HEK293T (cell line): ENCODE measurements around the gene THAP4.

Experiments
- CTCF ChIA-PET: fragments of 350-600 bp; formaldehyde crosslinking; extraction: SDS; loops from one replicate; lab custom pipeline; 2021; ENCODE audit warnings: antibody characterized with exemption, inconsistent platforms; lab: Yijun Ruan, JAX
- POLR2A ChIA-PET: fragments of 350-600 bp; formaldehyde crosslinking; extraction: SDS; loops from one replicate; lab custom pipeline; 2020; ENCODE audit warnings: antibody characterized with exemption, inconsistent platforms; lab: Yijun Ruan, JAX
- DNase-seq: peaks from one replicate; pipeline ENCODE4 v3.0.0; 2012; ENCODE audit warnings: mixed read lengths; ENCODE audit errors: extremely low spot score
- ARNT ChIP-seq: fragments of 450-650 bp; IDR thresholded peaks from 2 replicates; pipeline ENCODE4 v1.6.1; 2017; ENCODE audit warnings: mild to moderate bottlenecking
- BHLHE40 ChIP-seq: fragments of 450-650 bp; IDR thresholded peaks from 2 replicates; pipeline ENCODE4 v1.6.1; 2016; ENCODE audit warnings: mild to moderate bottlenecking, moderate library complexity, borderline replicate concordance
- CTBP1 ChIP-seq: fragments of 450-650 bp; IDR thresholded peaks from 2 replicates; pipeline ENCODE4 v1.6.1; 2016; ENCODE audit warnings: borderline replicate concordance
- ELF4 ChIP-seq: fragments of 450-650 bp; IDR thresholded peaks from 2 replicates; pipeline ENCODE4 v1.6.1; 2017; ENCODE audit warnings: antibody characterized with exemption
- FOXA1 ChIP-seq: fragments of 450-650 bp; IDR thresholded peaks from 2 replicates; pipeline ENCODE4 v1.6.1; 2016; ENCODE audit warnings: mild to moderate bottlenecking
- FOXK2 ChIP-seq: fragments of 450-650 bp; IDR thresholded peaks from 2 replicates; pipeline ENCODE4 v1.6.1; 2016; ENCODE audit warnings: mild to moderate bottlenecking
- FOXM1 ChIP-seq: fragments of 450-650 bp; IDR thresholded peaks from 2 replicates; pipeline ENCODE4 v1.6.1; 2017; ENCODE audit warnings: mild to moderate bottlenecking, borderline replicate concordance
- HDGF ChIP-seq: fragments of 450-650 bp; IDR thresholded peaks from 2 replicates; pipeline ENCODE4 v1.6.1; 2017; ENCODE audit warnings: antibody characterized with exemption, borderline replicate concordance
- L3MBTL2 ChIP-seq: fragments of 450-650 bp; conservative IDR thresholded peaks from 2 replicates; pipeline ENCODE4 v1.6.1; 2016; ENCODE audit warnings: mild to moderate bottlenecking
- LEF1 ChIP-seq: fragments of 450-650 bp; IDR thresholded peaks from 2 replicates; pipeline ENCODE4 v1.6.1; 2017; ENCODE audit warnings: mild to moderate bottlenecking, borderline replicate concordance
- NFRKB ChIP-seq: fragments of 450-650 bp; IDR thresholded peaks from 2 replicates; pipeline ENCODE4 v1.6.1; 2016; ENCODE audit warnings: mild to moderate bottlenecking, moderate library complexity
- SP1 ChIP-seq: fragments of 450-650 bp; IDR thresholded peaks from 2 replicates; pipeline ENCODE4 v1.6.1; 2017
- SUZ12 ChIP-seq: fragments of 450-650 bp; IDR thresholded peaks from 2 replicates; pipeline ENCODE4 v1.6.1; 2016; ENCODE audit warnings: mild to moderate bottlenecking
- TARDBP ChIP-seq: fragments of 450-650 bp; IDR thresholded peaks from 2 replicates; pipeline ENCODE4 v1.6.1; 2016
- ZNF384 ChIP-seq: fragments of 450-650 bp; IDR thresholded peaks from 2 replicates; pipeline ENCODE4 v1.6.1; 2016
- TF ChIP-seq, protein P1 (sequence below): fragments of 450-650 bp; IDR thresholded peaks from 2 replicates; pipeline ENCODE4 v1.6.1; 2016

THAP4 gene

DNA sequence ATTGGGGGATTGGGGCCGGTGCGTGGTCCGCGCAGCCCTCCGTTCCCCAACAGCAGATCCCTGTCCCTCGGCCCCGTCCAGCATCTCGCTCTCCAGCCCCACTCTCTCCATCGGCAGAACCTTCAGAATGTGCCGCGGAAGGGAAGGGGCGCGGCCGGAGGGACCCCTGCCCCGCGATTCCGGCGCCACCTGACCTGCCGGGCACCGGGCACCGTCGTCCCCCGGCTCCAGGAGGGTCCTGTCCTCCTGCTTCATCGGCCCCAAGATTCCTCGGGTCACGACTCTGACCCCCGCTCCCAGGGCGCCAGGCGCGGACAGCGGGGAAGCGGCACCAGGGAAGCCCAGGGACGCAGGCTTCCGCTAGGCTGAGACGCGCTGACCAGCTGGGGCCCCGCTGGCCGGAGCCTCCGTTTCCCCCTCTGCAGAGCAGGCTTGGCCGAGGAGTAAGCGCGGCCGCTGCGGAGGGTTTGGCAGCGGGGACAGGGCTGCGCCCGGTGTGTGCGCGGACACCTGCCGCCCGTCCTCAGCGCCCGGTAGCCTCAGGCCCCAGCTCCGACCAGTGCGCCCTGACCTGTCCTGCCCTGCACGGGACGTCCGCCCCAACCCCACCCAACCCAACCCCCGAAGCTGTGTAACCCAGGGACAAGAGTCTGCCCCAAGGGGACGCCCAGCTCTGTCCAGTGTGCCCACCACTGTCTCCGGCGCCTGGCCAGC lies 95.2 kb downstream of the THAP4 start:
- DNase-seq = no peak
- CTCF ChIA-PET = no interaction called here
- TF ChIP-seq L3MBTL2 (no peak), FOXK2 (no peak), ELF4 (no peak), HDGF (no peak)
- POLR2A ChIA-PET = no interaction called here

- CTCF ChIA-PET = no interaction called here
- no peak; the same call in 1 of the 2 replicates for TF ChIP-seq SP1
- TF ChIP-seq L3MBTL2 = peak; percentile 91
- POLR2A ChIA-PET = no interaction called here
- DNase-seq = peak; percentile 98
These were observed 96.0 kb downstream of the THAP4 start for GRCh38 chr2:241540771-241541561.

DNA sequence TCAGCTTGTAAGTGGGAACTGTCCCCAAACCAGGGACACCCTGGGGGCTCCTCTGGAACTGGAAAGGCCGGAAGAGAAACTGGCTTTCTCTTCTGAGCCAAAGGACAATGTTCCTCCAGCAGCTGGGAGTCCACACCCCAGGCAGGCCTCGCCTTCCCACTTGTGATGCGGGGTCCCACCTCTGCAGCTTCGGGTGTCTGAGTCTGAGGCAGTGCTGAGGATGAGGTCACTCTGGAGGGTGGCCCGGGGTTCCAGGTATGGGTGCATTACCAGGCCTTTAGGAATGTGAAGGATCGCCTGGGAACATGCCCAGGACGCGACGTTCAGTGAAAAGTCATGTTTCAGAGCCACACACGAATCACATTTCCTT lies 96.6 kb downstream of the THAP4 start:
- ChIA-PET CTCF (no interaction called here), POLR2A (no interaction called here)
- DNase-seq = no peak
- TF ChIP-seq ELF4 (no peak), BHLHE40 (no peak), LEF1 (no peak), CTBP1 (no peak), L3MBTL2 (no peak), HDGF (no peak), ZNF384 (no peak), SP1 (no peak)

- POLR2A ChIA-PET = no interaction called here
These were observed 97.2 kb downstream of the THAP4 start for GRCh38 chr2:241539616-241540374.

DNA sequence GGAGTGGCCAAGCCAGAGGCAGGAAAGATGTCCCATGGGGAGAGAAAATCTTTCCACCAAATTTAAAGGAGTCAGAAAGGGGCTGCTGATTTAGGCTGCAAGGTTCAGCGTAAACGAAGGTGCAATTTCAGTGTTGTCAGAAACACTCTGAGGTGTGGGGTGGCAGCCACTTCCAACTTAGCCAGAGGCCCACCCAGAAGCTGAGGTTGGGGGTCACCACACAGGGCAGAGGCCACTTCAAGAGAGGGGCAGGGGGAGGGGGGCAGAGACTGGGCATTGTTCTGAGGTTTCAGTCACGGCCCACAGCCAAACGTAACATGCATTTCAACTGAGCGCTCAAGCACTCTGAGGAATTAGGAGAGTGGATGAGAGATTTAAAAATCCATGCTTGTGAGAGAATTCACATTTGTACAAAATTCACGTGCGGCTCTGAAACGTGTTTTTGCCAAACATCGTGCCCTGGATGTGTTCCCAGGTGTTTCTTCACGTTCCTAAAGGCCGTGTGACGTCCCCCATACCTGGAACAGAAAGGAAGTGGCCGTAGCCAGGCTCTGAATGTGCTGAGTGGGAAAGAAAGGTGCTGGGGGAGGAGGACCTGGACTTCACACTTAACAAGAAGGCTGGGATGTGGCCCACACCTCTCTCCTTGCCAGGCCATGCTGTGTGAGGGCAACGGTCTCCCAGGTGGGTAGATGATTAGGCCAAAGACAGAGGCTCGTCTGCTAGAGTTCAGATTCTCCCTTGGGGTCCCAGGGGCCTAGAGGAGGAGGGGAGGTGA lies 97.9 kb downstream of the THAP4 start:
- POLR2A ChIA-PET = no interaction called here
- CTCF ChIA-PET = no interaction called here
- TF ChIP-seq BHLHE40 = no peak
- no peak for TF ChIP-seq TARDBP
- no peak for TF ChIP-seq ZNF384
- TF ChIP-seq FOXM1 = no peak
- no peak for TF ChIP-seq HDGF
- no peak for DNase-seq

More at GRCh38 chr2:241539616-241540374, 97.2 kb downstream of the THAP4 start:
- CTCF ChIA-PET = no interaction called here
- TF ChIP-seq HDGF = no peak
- TF ChIP-seq ZNF384 = no peak
- no peak for TF ChIP-seq FOXM1
- no peak for TF ChIP-seq ARNT
- TF ChIP-seq FOXK2 = no peak
- TF ChIP-seq SP1 = no peak
- TF ChIP-seq, protein P1, sequence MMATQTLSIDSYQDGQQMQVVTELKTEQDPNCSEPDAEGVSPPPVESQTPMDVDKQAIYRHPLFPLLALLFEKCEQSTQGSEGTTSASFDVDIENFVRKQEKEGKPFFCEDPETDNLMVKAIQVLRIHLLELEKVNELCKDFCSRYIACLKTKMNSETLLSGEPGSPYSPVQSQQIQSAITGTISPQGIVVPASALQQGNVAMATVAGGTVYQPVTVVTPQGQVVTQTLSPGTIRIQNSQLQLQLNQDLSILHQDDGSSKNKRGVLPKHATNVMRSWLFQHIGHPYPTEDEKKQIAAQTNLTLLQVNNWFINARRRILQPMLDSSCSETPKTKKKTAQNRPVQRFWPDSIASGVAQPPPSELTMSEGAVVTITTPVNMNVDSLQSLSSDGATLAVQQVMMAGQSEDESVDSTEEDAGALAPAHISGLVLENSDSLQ = no peak
- TF ChIP-seq ELF4 = no peak
- no peak for TF ChIP-seq TARDBP
- TF ChIP-seq SUZ12 = no peak
- no peak for TF ChIP-seq LEF1
- TF ChIP-seq NFRKB = no peak
- TF ChIP-seq BHLHE40 = no peak
- no peak for TF ChIP-seq L3MBTL2
- TF ChIP-seq FOXA1 = no peak
- no peak for TF ChIP-seq CTBP1
- no peak for DNase-seq

DNA sequence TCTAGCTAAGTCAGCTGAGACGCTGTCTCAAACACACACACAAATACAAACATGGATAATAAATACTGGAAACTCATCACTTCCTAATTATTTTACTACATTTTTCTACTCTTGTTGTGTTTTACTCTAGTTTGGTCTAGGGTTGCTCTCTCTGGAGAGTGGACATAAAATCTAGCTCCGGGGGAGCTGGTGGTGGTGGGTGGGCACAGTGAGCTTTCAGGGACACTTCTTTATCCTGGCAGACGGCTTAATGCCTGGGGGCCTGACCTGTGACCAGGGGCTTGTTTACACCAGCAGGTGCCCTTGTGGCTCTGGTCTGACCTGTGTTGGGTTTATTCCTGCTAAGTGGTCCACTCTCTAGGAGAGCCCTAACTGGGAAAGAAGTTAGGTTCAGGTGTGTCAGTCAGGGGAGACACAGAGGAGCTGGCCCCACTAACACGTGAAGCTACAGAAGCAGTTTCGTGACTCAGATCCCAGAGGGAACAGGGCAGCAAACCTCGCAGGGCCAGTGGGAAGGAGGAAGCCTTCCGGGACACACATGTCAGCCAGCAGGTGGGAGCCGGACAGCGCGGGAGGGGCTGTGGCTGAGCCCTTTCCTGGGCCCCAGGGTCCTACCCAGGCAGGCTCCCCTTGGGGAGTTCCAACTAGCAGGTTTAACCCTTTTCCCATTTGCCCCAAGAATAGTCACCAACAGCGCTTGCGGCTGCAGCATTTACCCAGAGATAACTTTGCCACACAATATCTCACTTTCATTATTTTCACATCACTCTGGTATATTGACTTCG lies 100.9 kb downstream of the THAP4 start:
- ChIA-PET CTCF (interaction anchor here (0.9 kb wide), 1 partner anchor 11 kb away, joined by 3 read pairs; no protein-coding TSS in a partner anchor), POLR2A (no interaction called here)
- no peak for DNase-seq
- TF ChIP-seq FOXK2 (no peak), NFRKB (no peak), ELF4 (no peak), BHLHE40 (no peak), SUZ12 (no peak), SP1 (no peak)
